ENCODE data around the gene HES5. TPM values are rescaled to one million over a fixed set of nuclear protein-coding genes. Genes with fewer than 3 reads are reported as not detected.

HES5 gene
- total RNA-seq, 2 donors from 2014 or later: 0.27 to 2.7 TPM

DNA sequence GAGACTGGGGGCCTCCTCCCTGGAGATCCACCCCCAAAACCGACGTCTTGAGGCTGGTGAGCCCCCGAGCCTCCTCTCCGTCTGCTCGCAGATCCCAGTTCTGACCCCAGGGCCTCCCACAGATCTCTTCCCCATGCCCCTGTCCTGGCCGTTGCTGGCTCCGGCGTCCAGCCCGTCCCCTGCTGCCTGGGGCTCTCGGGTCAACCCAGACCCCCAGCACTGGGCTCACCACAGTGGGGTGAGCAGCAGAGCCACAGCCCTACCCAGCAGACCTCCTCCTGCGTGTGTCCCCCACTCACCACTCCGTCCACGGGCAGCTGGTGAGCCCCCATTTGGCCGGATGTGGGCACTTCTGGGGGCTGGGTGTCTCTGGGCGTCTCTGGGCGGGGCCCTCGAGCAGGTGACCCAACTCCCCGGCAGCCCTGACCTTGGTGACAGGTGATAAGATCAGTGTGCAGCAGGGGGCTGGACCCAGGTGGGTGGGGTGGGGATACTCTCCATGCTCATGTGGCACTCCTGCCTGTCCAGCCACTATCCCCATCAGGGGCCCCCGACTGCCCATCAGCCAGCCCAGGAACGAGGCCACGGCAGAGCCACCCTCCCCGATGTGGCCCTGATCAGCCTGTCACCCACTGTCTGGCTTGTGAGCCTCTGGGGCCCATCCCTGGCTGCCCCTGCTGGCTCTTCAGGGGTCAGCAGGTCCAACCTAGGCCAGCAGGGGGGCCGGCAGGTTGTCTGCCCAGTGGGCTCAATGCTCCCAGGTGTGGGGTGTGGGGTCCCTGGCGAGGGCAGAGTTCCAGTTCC, 26.8 kb upstream of the HES5 start:
- Histone ChIP-seq H3K4me3 (peak overlapping the region; percentile 95), H3K27me3 (replicated peaks; ENCODE audit: insufficient read depth) (no peaks in the 10 kb centered on the region), H3K27ac (peak overlapping the region; percentile 63), H3K4me1 (ENCODE audit: control insufficient read depth in 1 of 2, low read depth in 2 of 2) (peaks cover 15 to 28% of the 10 kb centered on the region in 2 donors), H3K9me3 (no peaks in the 10 kb centered on the region), H3K36me3 (no peaks in the 10 kb centered on the region)
- DNase-seq (ENCODE audit: low spot score) (no peak), ATAC-seq (ENCODE audit: insufficient number of reproducible peaks, low FRiP score, low read depth) (no peak)
- TF ChIP-seq, protein P1, sequence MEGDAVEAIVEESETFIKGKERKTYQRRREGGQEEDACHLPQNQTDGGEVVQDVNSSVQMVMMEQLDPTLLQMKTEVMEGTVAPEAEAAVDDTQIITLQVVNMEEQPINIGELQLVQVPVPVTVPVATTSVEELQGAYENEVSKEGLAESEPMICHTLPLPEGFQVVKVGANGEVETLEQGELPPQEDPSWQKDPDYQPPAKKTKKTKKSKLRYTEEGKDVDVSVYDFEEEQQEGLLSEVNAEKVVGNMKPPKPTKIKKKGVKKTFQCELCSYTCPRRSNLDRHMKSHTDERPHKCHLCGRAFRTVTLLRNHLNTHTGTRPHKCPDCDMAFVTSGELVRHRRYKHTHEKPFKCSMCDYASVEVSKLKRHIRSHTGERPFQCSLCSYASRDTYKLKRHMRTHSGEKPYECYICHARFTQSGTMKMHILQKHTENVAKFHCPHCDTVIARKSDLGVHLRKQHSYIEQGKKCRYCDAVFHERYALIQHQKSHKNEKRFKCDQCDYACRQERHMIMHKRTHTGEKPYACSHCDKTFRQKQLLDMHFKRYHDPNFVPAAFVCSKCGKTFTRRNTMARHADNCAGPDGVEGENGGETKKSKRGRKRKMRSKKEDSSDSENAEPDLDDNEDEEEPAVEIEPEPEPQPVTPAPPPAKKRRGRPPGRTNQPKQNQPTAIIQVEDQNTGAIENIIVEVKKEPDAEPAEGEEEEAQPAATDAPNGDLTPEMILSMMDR (IDR thresholded peaks at IDR 0.05): no peak

DNA sequence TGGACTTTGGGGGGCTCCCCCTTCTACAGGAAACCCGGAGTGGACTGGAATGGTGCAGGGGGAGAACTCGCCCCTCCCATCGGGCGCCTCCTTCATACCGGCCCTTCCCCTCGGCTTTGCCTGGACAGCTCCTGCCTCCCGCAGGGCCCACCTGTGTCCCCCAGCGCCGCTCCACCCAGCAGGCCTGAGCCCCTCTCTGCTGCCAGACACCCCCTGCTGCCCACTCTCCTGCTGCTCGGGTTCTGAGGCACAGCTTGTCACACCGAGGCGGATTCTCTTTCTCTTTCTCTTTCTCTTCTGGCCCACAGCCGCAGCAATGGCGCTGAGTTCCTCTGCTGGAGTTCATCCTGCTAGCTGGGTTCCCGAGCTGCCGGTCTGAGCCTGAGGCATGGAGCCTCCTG, 26.2 kb upstream of the HES5 start, which contains the start of gene TNFRSF14:
Gene TNFRSF14 (plus strand): TSS at position 95 of the 401 bp plus-strand sequence. CDS start 294 bp downstream, at position 389.
- peaks cover 15 to 28% of the 10 kb centered on the region in 2 donors for H3K4me1 ChIP-seq (ENCODE audit: control insufficient read depth in 1 of 2, low read depth in 2 of 2)
- no peaks in the 10 kb centered on the region for H3K9me3 ChIP-seq
- DNase-seq (ENCODE audit: low spot score) (no peak), ATAC-seq (ENCODE audit: insufficient number of reproducible peaks, low FRiP score, low read depth) (peak; percentile 23)
- peak within 1 kb of the TSS; percentile 63 for H3K27ac ChIP-seq
- peak within 1 kb of the TSS; percentile 95 for H3K4me3 ChIP-seq
- no peaks in the 10 kb centered on the region for H3K36me3 ChIP-seq
- no peaks in the 10 kb centered on the region for H3K27me3 ChIP-seq (replicated peaks; ENCODE audit: insufficient read depth)
- TF ChIP-seq, protein P1 (IDR thresholded peaks at IDR 0.05): no peak

- TF ChIP-seq, protein P1 (IDR thresholded peaks at IDR 0.05): no peak
- ATAC-seq (ENCODE audit: insufficient number of reproducible peaks, low FRiP score, low read depth) (peak; percentile 46), DNase-seq (ENCODE audit: low spot score) (no peak)
- H3K4me1 ChIP-seq (ENCODE audit: control insufficient read depth in 1 of 2, low read depth in 2 of 2): peaks cover 15 to 28% of the 10 kb centered on the region in 2 donors
- no peaks in the 10 kb centered on the region for H3K27me3 ChIP-seq (replicated peaks; ENCODE audit: insufficient read depth)
- H3K27ac ChIP-seq: peak overlapping the region; percentile 63
- no peaks in the 10 kb centered on the region for H3K36me3 ChIP-seq
- H3K9me3 ChIP-seq: no peaks in the 10 kb centered on the region
- peak overlapping the region; percentile 95 for H3K4me3 ChIP-seq
Measured at GRCh38 chr1:2555634-2556276, 25.7 kb upstream of the HES5 start.

GRCh38 chr1:2554621-2555387, 24.7 kb upstream of the HES5 start:
- DNase-seq (ENCODE audit: low spot score) (no peak), ATAC-seq (ENCODE audit: insufficient number of reproducible peaks, low FRiP score, low read depth) (no peak)
- Histone ChIP-seq H3K9me3 (no peaks in the 10 kb centered on the region), H3K4me1 (ENCODE audit: control insufficient read depth in 1 of 2, low read depth in 2 of 2) (peaks cover 15 to 28% of the 10 kb centered on the region in 2 donors), H3K4me3 (peak overlapping the region; percentile 95), H3K27ac (peak overlapping the region in 1 of 2 donors; percentile 63), H3K36me3 (no peaks in the 10 kb centered on the region), H3K27me3 (replicated peaks; ENCODE audit: insufficient read depth) (no peaks in the 10 kb centered on the region)
- TF ChIP-seq, protein P1 (IDR thresholded peaks at IDR 0.05): no peak

Measured in thoracic aorta (tissue), 2 donors.